Smooth muscle cell (in vitro differentiated cells): ENCODE results near the gene ABCC5. TPM values are rescaled to one million over a fixed set of nuclear protein-coding genes. Genes with fewer than 3 reads are reported as not detected.

Experiments
- DNase-seq: peaks from one replicate; lab custom pipeline; 2025; ENCODE audit not compliant: unreplicated experiment; lab: John Stamatoyannopoulos, UW
- H2AFZ ChIP-seq: fragments of 200-600 bp; sonication (generic); 2 replicates; pipeline ENCODE4 v1.6.0; 2016; ENCODE audit warnings: antibody characterized with exemption, low read depth, mild to moderate bottlenecking
- H3F3A ChIP-seq: fragments of 200-600 bp; sonication (generic); 2 replicates; pipeline ENCODE4 v1.6.0; 2017; ENCODE audit warnings: antibody characterized with exemption, low read depth
- H3K27ac ChIP-seq: fragments of 200-600 bp; sonication (generic); 2 replicates; pipeline ENCODE4 v1.5.1; 2016; ENCODE audit warnings: low read depth, mild to moderate bottlenecking
- H3K27me3 ChIP-seq: fragments of 200-600 bp; sonication (generic); 2 replicates; pipeline ENCODE4 v1.6.1; 2016; ENCODE audit warnings: low read depth, mild to moderate bottlenecking
- H3K36me3 ChIP-seq: fragments of 200-600 bp; sonication (generic); 2 replicates; pipeline ENCODE4 v1.5.1; 2016; ENCODE audit warnings: low read depth
- H3K4me1 ChIP-seq: fragments of 200-600 bp; sonication (generic); 2 replicates; pipeline ENCODE4 v1.5.1; 2016; ENCODE audit warnings: low read depth
- H3K4me2 ChIP-seq: fragments of 200-600 bp; sonication (generic); 2 replicates; pipeline ENCODE4 v1.6.0; 2016; ENCODE audit warnings: mild to moderate bottlenecking
- H3K4me3 ChIP-seq: fragments of 200-600 bp; sonication (generic); 2 replicates; pipeline ENCODE4 v1.5.1; 2016; ENCODE audit warnings: mild to moderate bottlenecking
- H3K79me2 ChIP-seq: fragments of 200-600 bp; sonication (generic); 2 replicates; pipeline ENCODE4 v1.6.0; 2016; ENCODE audit warnings: low read depth, mild to moderate bottlenecking
- H3K9ac ChIP-seq: fragments of 200-600 bp; sonication (generic); 2 replicates; pipeline ENCODE4 v1.6.0; 2016; ENCODE audit warnings: low read depth
- H3K9me3 ChIP-seq: fragments of 200-600 bp; sonication (generic); replicated peaks from 2 replicates; pipeline ENCODE4 v1.5.1; 2016; ENCODE audit warnings: low read depth
- H4K20me1 ChIP-seq: fragments of 200-600 bp; sonication (generic); 2 replicates; pipeline ENCODE4 v1.6.0; 2016; ENCODE audit warnings: low read depth
- WGBS: methylation state at CpG from one replicate; pipeline ENCODE4 v1.1.7; 2016; ENCODE audit warnings: low lambda C conversion rate; 5-methylcytosine and 5-hydroxymethylcytosine counted together
- polyA plus RNA-seq: library from polyadenylated mRNA; unstranded; fragments of >200 nt; fragmentation: Nextera tagmentation; extraction: Ambion mirVana; gene quantifications from 2 replicates; pipeline ENCODE4 v1.2.1, GENCODE V29; 2016
- total RNA-seq: library from RNA; depleted of rRNA; stranded (reverse); fragments of >200 nt; gene quantifications from 2 replicates; pipeline ENCODE4 v1.2.3, GENCODE V29; 2014
- TF ChIP-seq, protein P1 (sequence below): fragments of 200-600 bp; sonication (generic); IDR thresholded peaks from 2 replicates; pipeline ENCODE4 v1.5.1; 2017; ENCODE audit warnings: borderline replicate concordance, mild to moderate bottlenecking, antibody characterized with exemption; ENCODE audit not compliant: insufficient read depth, poor library complexity, severe bottlenecking

Gene ABCC5
- total and polyA plus RNA-seq, 2 experiments from 2014 or later: 18.2 to 20.0 TPM

DNA sequence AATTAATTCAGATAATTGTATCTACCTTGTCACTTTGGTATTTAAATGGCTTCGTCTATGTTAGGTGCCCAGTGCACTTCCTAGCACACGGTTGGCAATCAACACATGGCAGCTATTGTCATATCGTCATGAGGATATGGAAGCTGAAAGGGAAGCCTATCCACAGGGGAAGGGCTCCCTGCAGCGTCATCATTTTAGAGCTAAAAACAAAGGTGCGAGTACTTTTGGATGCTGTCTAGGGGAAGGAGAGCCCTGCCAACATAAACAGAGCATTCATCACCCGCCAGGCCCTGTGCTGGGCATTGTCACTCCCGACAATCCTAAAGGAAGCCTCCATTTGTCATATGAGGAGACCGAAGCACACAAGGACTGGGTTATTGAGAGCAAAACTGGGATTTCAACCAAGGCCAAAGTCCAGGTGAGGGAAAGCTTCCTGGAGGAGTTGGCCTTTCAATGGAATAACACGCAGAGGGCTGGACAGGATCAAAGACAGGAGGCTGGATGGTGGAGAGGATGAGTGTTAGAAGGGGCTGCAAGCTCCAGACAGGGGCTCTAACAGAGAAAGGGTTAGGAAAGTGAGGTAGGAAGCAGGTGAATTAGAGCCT is 125.0 kb downstream of the ABCC5 start:
- Histone ChIP-seq H3K27ac (no peak overlapping the region), H4K20me1 (no peaks in the 10 kb centered on the region), H3K79me2 (no peaks in the 10 kb centered on the region), H3K27me3 (peaks cover 13% of the 10 kb centered on the region), H2AFZ (no peak overlapping the region), H3K4me1 (no peaks in the 10 kb centered on the region), H3K9me3 (no peaks in the 10 kb centered on the region), H3K36me3 (no peaks in the 10 kb centered on the region), H3K9ac (no peak overlapping the region), H3F3A (no peaks in the 10 kb centered on the region), H3K4me3 (no peak overlapping the region), H3K4me2 (no peak overlapping the region)
- TF ChIP-seq, protein P1, sequence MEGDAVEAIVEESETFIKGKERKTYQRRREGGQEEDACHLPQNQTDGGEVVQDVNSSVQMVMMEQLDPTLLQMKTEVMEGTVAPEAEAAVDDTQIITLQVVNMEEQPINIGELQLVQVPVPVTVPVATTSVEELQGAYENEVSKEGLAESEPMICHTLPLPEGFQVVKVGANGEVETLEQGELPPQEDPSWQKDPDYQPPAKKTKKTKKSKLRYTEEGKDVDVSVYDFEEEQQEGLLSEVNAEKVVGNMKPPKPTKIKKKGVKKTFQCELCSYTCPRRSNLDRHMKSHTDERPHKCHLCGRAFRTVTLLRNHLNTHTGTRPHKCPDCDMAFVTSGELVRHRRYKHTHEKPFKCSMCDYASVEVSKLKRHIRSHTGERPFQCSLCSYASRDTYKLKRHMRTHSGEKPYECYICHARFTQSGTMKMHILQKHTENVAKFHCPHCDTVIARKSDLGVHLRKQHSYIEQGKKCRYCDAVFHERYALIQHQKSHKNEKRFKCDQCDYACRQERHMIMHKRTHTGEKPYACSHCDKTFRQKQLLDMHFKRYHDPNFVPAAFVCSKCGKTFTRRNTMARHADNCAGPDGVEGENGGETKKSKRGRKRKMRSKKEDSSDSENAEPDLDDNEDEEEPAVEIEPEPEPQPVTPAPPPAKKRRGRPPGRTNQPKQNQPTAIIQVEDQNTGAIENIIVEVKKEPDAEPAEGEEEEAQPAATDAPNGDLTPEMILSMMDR: no peak
- DNase-seq: no peak
- 93% methylated on average over 9 of the region's 9 CpGs for WGBS

DNA sequence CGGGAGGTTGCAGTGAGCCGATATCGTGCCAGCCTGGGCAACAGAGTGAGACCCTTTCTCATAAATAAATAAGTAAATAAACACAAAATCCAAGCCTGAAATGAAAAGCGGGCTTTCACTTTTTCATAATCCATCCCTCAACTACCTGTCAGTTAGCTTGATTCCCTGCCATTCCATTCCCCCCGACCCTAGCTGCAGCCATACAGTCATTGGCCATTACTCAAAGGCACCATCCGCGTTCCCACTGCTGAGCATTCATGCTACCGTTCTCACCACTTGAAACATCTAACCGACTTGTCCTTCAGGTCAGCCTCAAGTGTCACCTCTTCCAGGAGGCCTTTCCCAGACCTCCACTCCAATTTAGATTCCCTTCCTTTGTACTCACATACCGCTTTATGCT is 131.9 kb downstream of the ABCC5 start:
- TF ChIP-seq, protein P1: no peak
- Histone ChIP-seq H3K79me2 (peaks cover 37% of the 10 kb centered on the region), H3K9me3 (no peaks in the 10 kb centered on the region), H3K4me1 (peaks cover 15% of the 10 kb centered on the region), H2AFZ (no peak overlapping the region), H4K20me1 (peaks cover 20% of the 10 kb centered on the region), H3K9ac (no peak overlapping the region), H3K27ac (no peak overlapping the region), H3K27me3 (peaks cover 14% of the 10 kb centered on the region), H3F3A (no peaks in the 10 kb centered on the region), H3K4me3 (no peak overlapping the region), H3K36me3 (no peaks in the 10 kb centered on the region), H3K4me2 (no peak overlapping the region)
- DNase-seq: no peak
- 97% methylated on average over 10 of the region's 10 CpGs for WGBS

DNA sequence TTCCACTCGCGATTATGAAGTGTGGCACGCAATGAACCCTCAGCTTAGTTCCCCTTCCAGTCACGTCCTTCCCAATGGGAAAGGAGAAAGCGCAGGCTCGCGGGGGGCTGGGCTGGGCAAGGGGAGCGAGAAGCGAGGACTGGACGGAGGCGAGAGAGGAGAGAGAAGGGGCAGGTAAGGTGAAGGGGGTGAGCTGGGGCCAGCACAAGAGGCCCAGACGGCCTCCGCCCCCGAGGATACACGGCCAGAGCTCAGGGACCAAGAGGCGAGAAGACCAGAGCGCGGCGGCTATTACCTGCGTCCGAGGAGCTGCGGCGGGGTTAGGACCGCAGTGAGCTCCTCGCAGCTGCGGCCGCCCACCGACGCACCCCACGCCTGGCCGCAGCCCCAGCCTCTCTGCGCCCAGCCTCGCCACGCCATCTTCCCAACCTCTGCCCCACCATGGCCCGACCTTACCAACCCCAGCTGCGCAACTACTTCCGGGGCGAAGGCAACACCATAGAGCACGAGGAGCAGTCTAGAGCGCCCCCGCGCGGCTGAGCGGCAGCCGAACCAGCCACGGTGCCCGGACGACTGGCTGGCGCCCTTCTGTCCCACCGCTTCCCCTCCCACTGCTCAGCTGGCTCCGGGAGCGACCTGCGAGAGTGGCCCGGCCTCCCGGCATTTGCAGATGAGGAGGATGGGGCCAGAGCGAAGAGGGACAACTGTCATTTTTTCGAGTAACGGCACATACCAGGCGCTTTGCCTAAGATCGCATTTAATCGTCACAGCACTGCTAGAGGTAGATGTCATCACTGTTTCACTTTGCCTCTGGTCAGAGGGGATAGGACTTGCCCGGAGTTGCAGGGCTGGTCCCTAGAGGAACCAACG is 133.0 kb downstream of the ABCC5 start, which contains the start of gene PARL:
PARL (minus strand) TSS at position 454 of the 870 bp plus-strand sequence; CDS start at position 420, 34 bp downstream.
- Histone ChIP-seq H3K27ac (peak within 1 kb of the TSS; percentile 36), H3K4me2 (peak within 1 kb of the TSS; percentile 92), H3K27me3 (peaks cover 12% of the 10 kb centered on the region), H3K36me3 (no peaks in the 10 kb centered on the region), H3F3A (no peaks in the 10 kb centered on the region), H3K79me2 (peaks cover 48% of the 10 kb centered on the region), H3K4me3 (peak within 1 kb of the TSS; percentile 82), H3K9ac (peak within 1 kb of the TSS; percentile 82), H3K9me3 (no peaks in the 10 kb centered on the region), H2AFZ (peak within 1 kb of the TSS; percentile 85), H4K20me1 (peaks cover 31% of the 10 kb centered on the region), H3K4me1 (peaks cover 15% of the 10 kb centered on the region)
- TF ChIP-seq, protein P1: peak; percentile 96
- DNase-seq: peak; percentile 85
- 2% methylated on average over 50 of the region's 63 CpGs for WGBS
